ENCODE results near the gene PLEKHG4B. TPM values are rescaled to one million over a fixed set of nuclear protein-coding genes. Genes with fewer than 3 reads are reported as not detected.

The PLEKHG4B gene
- total RNA-seq, 2 experiments from 2014 or later = not detected

DNA sequence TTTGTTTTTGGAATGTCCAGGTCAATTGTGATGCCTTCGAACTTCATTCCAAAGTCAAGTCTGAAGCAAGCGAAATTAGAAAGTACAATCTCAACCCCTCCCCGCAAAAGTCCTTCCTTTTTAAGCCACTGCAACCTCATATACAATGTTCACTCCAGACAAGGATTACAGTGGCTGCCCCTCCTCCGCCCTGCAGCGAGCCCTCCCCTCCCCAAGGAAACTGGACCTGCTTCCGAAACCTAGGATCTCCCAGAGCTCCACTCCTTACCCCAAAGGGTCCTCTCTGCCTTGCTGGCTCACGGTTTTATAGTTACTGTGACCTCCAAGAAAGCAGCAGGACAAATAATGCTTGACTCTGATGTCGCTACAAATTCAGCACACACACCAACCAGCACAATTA lies 109.7 kb downstream of the PLEKHG4B start:
- H3K9me3 Mint-ChIP-seq = no peaks in the 10 kb centered on the region
- TF ChIP-seq, protein P1, sequence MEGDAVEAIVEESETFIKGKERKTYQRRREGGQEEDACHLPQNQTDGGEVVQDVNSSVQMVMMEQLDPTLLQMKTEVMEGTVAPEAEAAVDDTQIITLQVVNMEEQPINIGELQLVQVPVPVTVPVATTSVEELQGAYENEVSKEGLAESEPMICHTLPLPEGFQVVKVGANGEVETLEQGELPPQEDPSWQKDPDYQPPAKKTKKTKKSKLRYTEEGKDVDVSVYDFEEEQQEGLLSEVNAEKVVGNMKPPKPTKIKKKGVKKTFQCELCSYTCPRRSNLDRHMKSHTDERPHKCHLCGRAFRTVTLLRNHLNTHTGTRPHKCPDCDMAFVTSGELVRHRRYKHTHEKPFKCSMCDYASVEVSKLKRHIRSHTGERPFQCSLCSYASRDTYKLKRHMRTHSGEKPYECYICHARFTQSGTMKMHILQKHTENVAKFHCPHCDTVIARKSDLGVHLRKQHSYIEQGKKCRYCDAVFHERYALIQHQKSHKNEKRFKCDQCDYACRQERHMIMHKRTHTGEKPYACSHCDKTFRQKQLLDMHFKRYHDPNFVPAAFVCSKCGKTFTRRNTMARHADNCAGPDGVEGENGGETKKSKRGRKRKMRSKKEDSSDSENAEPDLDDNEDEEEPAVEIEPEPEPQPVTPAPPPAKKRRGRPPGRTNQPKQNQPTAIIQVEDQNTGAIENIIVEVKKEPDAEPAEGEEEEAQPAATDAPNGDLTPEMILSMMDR (IDR thresholded peaks at IDR 0.05) = no peak
- intact Hi-C loops (cut with micrococcal nuclease) = no loop called here
- ATAC-seq = no peak
- no peaks in the 10 kb centered on the region for H3K4me1 Mint-ChIP-seq (ENCODE audit: low read depth)
- DNase-seq = no peak
- H3K36me3 Mint-ChIP-seq (ENCODE audit: low read depth) = peaks cover 10% of the 10 kb centered on the region
- CTCF ChIA-PET = interaction anchor here (0.7 to 4.8 kb wide), 2 partner anchors 11 to 17 kb away, joined by 3 to 21 read pairs; partner anchors contain the start of genes LRRC14B and SDHA
- no peak overlapping the region for H3K4me3 Mint-ChIP-seq
- H3K27ac Mint-ChIP-seq = no peak overlapping the region
- POLR2A ChIA-PET = no interaction called here
- H3K27me3 Mint-ChIP-seq = no peaks in the 10 kb centered on the region

DNA sequence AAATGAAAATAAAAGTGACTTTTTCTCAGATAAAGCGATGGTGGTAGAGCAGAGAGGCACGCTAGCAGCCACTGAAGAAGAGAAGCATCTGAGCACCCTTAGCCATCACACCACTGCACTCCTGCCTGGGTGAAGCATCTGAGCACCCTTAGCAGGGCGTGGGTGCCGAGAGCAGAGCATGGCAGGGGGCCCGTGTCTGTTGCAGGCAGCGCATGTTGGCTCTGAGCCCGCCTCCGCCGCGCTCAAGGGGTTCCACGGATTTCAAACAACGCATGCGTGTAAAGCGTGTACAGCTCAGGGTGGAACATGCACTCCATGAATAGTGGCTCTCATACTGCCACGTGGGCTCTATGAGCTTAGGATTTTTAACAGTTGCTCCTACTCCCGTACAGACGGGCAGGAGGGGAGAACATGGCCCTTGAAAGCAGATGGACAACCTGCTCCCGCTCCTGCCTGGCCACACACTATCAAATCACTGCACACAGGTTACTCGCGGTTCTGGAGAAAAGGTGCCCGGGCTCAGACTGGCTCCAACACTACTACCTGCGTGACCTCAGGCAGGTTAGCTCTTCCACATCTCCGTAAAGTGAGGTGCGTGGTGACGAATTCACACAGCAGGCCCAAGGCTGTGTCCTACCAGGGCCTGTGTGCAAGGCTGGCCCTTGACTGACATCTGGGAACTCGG lies 111.4 kb downstream of the PLEKHG4B start:
- Mint-ChIP-seq H3K9me3 (no peaks in the 10 kb centered on the region), H3K4me1 (ENCODE audit: low read depth) (no peaks in the 10 kb centered on the region), H3K4me3 (no peak overlapping the region), H3K36me3 (ENCODE audit: low read depth) (peaks cover 21% of the 10 kb centered on the region), H3K27me3 (no peaks in the 10 kb centered on the region), H3K27ac (no peak overlapping the region)
- DNase-seq (no peak), ATAC-seq (no peak)
- intact Hi-C loops (cut with micrococcal nuclease) = no loop called here
- CTCF ChIA-PET = interaction anchor here (4.8 kb wide), 1 partner anchor 13 kb away, joined by 21 read pairs; the partner anchor contains the start of gene LRRC14B
- TF ChIP-seq, protein P1 (IDR thresholded peaks at IDR 0.05) = no peak
- POLR2A ChIA-PET = no interaction called here

DNA sequence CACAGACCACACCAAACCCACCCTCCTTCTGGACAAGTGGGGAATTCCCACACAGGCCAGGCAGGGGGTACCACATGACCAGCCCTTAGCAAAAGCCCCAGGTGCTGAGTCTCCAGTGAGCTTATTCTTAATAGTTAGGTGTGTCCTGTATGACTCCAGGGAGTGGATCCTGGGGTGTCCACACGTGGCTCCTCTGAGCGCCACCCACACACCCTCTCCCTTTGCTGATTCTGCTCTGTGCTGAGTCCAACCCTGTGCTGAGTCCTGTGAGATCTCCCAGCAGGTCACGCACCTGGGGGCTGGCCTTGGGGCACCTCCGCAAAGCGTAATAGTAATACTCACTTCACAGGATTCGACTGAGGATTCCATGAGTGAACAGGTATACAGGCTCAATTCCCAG lies 112.0 kb downstream of the PLEKHG4B start:
- H3K27ac Mint-ChIP-seq = no peak overlapping the region
- H3K36me3 Mint-ChIP-seq (ENCODE audit: low read depth) = peaks cover 21% of the 10 kb centered on the region
- no peak overlapping the region for H3K4me3 Mint-ChIP-seq
- DNase-seq (no peak), ATAC-seq (no peak)
- no peaks in the 10 kb centered on the region for H3K9me3 Mint-ChIP-seq
- ChIA-PET POLR2A (no interaction called here), CTCF (interaction anchor here (4.8 kb wide), 1 partner anchor 14 kb away, joined by 21 read pairs; the partner anchor contains the start of gene LRRC14B)
- intact Hi-C loops (cut with micrococcal nuclease) = no loop called here
- no peaks in the 10 kb centered on the region for H3K27me3 Mint-ChIP-seq
- TF ChIP-seq, protein P1 (IDR thresholded peaks at IDR 0.05) = no peak
- H3K4me1 Mint-ChIP-seq (ENCODE audit: low read depth) = peaks cover 4% of the 10 kb centered on the region

DNA sequence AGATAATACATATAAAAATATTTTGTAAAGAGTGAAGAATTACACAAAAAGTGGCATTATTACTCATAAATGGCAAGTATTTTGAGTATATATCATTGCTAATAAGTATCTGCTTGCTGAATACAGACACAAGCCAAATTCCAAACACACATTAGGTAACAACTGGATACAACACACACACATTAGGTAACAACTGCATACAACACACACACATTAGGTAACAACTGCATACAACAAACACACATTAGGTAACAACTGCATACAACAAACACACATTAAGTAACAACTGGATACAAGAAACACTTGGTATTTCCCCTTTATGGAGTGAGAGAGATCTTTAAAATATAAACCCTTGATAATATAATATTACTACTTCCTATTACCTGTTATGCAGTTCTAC lies 112.5 kb downstream of the PLEKHG4B start:
- TF ChIP-seq, protein P1 (IDR thresholded peaks at IDR 0.05) = no peak
- Mint-ChIP-seq H3K27ac (no peak overlapping the region), H3K4me3 (no peak overlapping the region), H3K36me3 (ENCODE audit: low read depth) (peaks cover 21% of the 10 kb centered on the region), H3K9me3 (no peaks in the 10 kb centered on the region), H3K27me3 (no peaks in the 10 kb centered on the region), H3K4me1 (ENCODE audit: low read depth) (peaks cover 4% of the 10 kb centered on the region)
- DNase-seq (no peak), ATAC-seq (no peak)
- intact Hi-C loops (cut with micrococcal nuclease) = no loop called here
- ChIA-PET CTCF (interaction anchor here (4.8 kb wide), 1 partner anchor 14 kb away, joined by 21 read pairs; the partner anchor contains the start of gene LRRC14B), POLR2A (no interaction called here)

DNA sequence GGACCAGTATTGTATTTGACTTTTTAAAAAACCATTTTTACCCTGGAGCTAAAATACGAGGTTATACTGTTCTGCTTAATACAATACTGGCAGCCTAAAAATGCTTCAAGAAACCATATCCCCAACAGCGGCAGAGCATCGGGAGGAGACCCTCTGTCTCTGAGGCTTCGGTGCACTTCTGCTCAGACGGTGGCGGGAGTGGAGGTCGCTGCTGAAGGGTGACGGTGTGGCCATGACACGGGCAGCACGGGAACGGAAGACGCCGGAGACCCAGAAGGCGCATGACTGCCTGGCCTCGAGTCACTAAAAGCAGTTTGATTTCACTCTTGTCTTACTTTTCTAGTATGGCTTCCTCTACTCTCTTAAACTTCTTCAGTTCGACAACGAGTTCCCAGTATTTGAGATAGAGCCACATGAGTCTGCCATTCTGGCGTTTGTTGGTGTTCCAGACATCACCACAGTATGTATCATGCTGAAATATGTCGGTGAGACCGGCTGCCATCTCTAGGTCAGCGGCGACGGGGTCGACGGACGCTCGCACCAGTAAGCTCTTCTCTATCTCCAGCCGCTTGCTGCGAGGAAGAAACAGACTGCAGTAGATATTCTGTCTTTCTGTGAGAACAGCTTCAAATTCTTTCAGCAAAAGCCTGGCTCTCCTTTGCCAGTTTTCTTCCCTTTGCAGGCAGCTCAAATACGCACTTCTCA lies 113.2 kb downstream of the PLEKHG4B start:
- DNase-seq (no peak), ATAC-seq (no peak)
- H3K9me3 Mint-ChIP-seq = no peaks in the 10 kb centered on the region
- POLR2A ChIA-PET = no interaction called here
- CTCF ChIA-PET = interaction anchor here (1.2 kb wide), 1 partner anchor 16 kb away, joined by 3 read pairs; no protein-coding TSS in a partner anchor
- no peak overlapping the region for H3K27ac Mint-ChIP-seq
- intact Hi-C loops (cut with micrococcal nuclease) = no loop called here
- peaks cover 21% of the 10 kb centered on the region for H3K36me3 Mint-ChIP-seq (ENCODE audit: low read depth)
- H3K4me3 Mint-ChIP-seq = no peak overlapping the region
- peaks cover 9% of the 10 kb centered on the region for H3K4me1 Mint-ChIP-seq (ENCODE audit: low read depth)
- H3K27me3 Mint-ChIP-seq = no peaks in the 10 kb centered on the region
- TF ChIP-seq, protein P1 (IDR thresholded peaks at IDR 0.05) = no peak

Data from activated CD8-positive, alpha-beta T cell treated with anti-CD3 and anti-CD28 coated beads for 36 hours (primary cell).